WI38 (cell line): ENCODE measurements around the gene NEUROG3.
"Not testable (repeated sequence)": the region's sequence is repeated elsewhere in the genome, so short reads cannot be mapped to it uniquely, and the experiment has no call there.

Experiments
- H3K4me3 ChIP-seq: 2 replicates; pipeline ENCODE4 v1.5.1; 2011; ENCODE audit warnings: low read depth, mild to moderate bottlenecking, control low read depth, low read length
- CTCF ChIP-seq: IDR thresholded peaks from 2 replicates; pipeline ENCODE4 v1.5.1; 2012; ENCODE audit warnings: low read depth, mild to moderate bottlenecking, control low read depth, low read length

Gene NEUROG3

DNA sequence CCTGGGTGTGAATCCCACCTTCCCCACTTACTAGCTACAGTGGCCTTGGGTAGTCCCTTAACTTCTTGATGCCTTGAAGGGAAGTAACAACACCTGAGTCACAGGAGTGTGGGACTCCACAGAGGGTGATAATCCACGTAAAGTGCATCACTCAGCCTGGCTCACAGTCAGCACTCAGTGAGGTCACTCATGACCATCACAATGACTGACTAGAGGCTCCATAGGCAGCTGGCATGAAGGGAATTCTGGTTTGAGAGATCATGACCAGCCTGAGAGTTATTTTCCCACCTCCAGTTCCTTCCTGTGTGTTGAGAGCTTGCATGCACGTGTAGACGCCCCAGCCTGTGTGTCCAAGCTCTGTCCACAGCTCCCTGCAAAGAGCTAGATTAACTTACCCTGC, 34.8 kb downstream of the NEUROG3 start:
- H3K4me3 ChIP-seq = no peak overlapping the region
- TF ChIP-seq CTCF = no peak

DNA sequence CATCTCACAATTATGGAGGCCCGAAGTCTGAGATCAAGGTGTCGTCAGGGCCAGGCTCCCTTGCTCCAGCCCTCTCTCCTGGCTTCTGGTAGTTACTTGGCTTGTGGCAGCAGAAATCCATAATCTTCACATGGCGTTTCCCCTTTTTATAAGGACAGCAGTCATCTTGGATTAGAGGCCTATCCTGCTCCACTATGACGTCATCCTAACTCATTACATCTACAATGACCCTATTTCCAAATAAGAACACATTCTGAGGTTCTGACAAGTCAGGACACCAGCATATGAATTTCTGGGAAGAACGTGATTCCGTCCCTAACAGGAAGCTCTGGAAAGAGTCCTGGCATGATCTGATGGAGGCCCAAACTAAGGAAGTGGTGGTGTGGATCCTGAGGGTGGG, 35.8 kb downstream of the NEUROG3 start:
- TF ChIP-seq CTCF = no peak

GRCh38 chr10:69536521-69536920, 36.7 kb downstream of the NEUROG3 start:
- not testable (repeated sequence) for H3K4me3 ChIP-seq

More for the DNA sequence above, 35.8 kb downstream of the NEUROG3 start:
- no peak overlapping the region for H3K4me3 ChIP-seq

GRCh38 chr10:69533658-69534057, 39.6 kb downstream of the NEUROG3 start:
- no peak for TF ChIP-seq CTCF
- H3K4me3 ChIP-seq = no peak overlapping the region

GRCh38 chr10:69527961-69528360, 45.3 kb downstream of the NEUROG3 start:
- H3K4me3 ChIP-seq = no peak overlapping the region
- TF ChIP-seq CTCF = no peak
